Measurements from ENCODE around the gene PANK1.

- no peak for TF ChIP-seq POLR2AphosphoS5 (IDR thresholded peaks at IDR 0.05)
- TF ChIP-seq, protein P1, sequence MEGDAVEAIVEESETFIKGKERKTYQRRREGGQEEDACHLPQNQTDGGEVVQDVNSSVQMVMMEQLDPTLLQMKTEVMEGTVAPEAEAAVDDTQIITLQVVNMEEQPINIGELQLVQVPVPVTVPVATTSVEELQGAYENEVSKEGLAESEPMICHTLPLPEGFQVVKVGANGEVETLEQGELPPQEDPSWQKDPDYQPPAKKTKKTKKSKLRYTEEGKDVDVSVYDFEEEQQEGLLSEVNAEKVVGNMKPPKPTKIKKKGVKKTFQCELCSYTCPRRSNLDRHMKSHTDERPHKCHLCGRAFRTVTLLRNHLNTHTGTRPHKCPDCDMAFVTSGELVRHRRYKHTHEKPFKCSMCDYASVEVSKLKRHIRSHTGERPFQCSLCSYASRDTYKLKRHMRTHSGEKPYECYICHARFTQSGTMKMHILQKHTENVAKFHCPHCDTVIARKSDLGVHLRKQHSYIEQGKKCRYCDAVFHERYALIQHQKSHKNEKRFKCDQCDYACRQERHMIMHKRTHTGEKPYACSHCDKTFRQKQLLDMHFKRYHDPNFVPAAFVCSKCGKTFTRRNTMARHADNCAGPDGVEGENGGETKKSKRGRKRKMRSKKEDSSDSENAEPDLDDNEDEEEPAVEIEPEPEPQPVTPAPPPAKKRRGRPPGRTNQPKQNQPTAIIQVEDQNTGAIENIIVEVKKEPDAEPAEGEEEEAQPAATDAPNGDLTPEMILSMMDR (IDR thresholded peaks at IDR 0.05): no peak
- no peak for TF ChIP-seq POLR2A (IDR thresholded peaks at IDR 0.05)
- TF ChIP-seq EP300 (IDR thresholded peaks at IDR 0.05; ENCODE audit: low read depth): no peak
Observed at GRCh38 chr10:89543841-89544240, 101.2 kb downstream of the PANK1 start.

Measured in transverse colon (tissue), 4 donors.